WERI-Rb-1 (cell line): ENCODE data around the gene BAG3.
A peak's percentile ranks its signal among the peaks of the same experiment; 100 is the strongest.

Source experiments
- DNase-seq: peaks from one replicate; pipeline ENCODE4 v3.0.0-alpha.2; 2020
- H3K27ac ChIP-seq: fragments of 250-450 bp; sonication (Bioruptor Pico); 2 replicates; pipeline ENCODE4 v1.5.1; 2020; ENCODE audit warnings: mild to moderate bottlenecking, moderate library complexity
- H3K27me3 ChIP-seq: fragments of 250-450 bp; sonication (Bioruptor Pico); 2 replicates; pipeline ENCODE4 v1.5.1; 2021; ENCODE audit warnings: mild to moderate bottlenecking, low read depth, moderate library complexity; ENCODE audit not compliant: insufficient read depth, severe bottlenecking
- H3K36me3 ChIP-seq: fragments of 250-450 bp; sonication (Bioruptor Pico); 2 replicates; pipeline ENCODE4 v1.5.1; 2020; ENCODE audit warnings: mild to moderate bottlenecking, moderate library complexity
- H3K4me3 ChIP-seq: 2 replicates; pipeline ENCODE4 v1.5.1; 2011; ENCODE audit warnings: low read depth, mild to moderate bottlenecking, control low read depth, low read length
- H3K9me3 ChIP-seq: fragments of 250-450 bp; sonication (Bioruptor Pico); 2 replicates; pipeline ENCODE4 v1.5.1; 2021; ENCODE audit warnings: mild to moderate bottlenecking, moderate library complexity; ENCODE audit not compliant: severe bottlenecking
- TF ChIP-seq, protein P1 (sequence below): IDR thresholded peaks from 2 replicates; pipeline ENCODE4 v1.5.1; 2011; ENCODE audit warnings: low read depth, mild to moderate bottlenecking, control low read depth, inconsistent platforms, low read length

BAG3 gene

GRCh38 chr10:119725517-119725827, 74.3 kb downstream of the BAG3 start:
- H3K9me3 ChIP-seq: peaks cover 5% of the 10 kb centered on the region
- TF ChIP-seq, protein P1, sequence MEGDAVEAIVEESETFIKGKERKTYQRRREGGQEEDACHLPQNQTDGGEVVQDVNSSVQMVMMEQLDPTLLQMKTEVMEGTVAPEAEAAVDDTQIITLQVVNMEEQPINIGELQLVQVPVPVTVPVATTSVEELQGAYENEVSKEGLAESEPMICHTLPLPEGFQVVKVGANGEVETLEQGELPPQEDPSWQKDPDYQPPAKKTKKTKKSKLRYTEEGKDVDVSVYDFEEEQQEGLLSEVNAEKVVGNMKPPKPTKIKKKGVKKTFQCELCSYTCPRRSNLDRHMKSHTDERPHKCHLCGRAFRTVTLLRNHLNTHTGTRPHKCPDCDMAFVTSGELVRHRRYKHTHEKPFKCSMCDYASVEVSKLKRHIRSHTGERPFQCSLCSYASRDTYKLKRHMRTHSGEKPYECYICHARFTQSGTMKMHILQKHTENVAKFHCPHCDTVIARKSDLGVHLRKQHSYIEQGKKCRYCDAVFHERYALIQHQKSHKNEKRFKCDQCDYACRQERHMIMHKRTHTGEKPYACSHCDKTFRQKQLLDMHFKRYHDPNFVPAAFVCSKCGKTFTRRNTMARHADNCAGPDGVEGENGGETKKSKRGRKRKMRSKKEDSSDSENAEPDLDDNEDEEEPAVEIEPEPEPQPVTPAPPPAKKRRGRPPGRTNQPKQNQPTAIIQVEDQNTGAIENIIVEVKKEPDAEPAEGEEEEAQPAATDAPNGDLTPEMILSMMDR: no peak
- H3K27ac ChIP-seq: peak overlapping the region; percentile 94
- H3K36me3 ChIP-seq: peaks cover 6% of the 10 kb centered on the region
- H3K4me3 ChIP-seq: peak overlapping the region; percentile 63
- H3K27me3 ChIP-seq: no peaks in the 10 kb centered on the region
- no peak for DNase-seq

DNA sequence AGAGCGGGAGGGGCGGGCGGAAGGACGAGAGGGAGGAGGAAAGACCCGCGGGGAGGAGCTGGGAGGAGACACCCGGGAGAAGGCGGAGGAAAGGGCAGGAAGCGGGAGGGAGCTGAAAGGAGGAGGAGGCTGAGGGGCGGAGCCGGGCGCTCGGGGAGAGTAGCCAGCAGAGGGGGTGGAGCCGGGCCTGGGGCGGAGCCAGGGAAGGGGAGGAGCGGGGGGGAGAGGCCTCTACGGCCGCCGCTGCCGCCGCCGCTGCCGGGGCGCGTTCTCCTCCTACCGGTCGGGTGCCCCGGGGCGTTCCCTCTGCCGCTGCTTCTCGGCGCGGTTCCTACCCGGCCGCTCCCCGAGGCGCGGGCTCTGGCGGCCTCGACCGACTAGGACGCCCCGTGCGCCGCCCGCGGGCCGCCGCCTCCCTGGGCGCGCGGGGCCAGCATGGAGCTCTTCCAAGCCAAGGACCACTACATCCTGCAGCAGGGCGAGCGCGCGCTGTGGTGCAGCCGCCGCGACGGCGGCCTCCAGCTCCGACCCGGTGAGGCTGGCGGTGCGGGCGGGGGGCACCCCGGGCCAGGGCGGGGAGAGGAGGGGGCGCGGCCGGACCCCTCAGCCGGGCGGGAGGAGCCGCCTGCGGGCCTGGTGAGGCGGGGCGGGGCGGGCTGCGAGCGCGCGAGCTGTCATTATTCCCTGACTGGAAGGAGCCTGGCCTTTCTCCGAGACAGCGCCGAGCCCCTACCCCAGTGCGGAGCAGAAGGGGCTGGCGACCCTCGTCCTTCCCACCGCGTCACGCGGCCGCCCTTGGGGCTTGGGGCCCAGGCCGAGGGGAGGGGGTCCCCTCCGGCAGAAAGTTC, 74.9 kb downstream of the BAG3 start, which contains the start of gene INPP5F:
Gene INPP5F, plus strand, starts transcription at position 223 of the 848 bp plus-strand sequence. Its CDS starts 213 bp downstream, at position 436.
- H3K36me3 ChIP-seq: peaks cover 10% of the 10 kb centered on the region
- peak; percentile 100 for DNase-seq

GRCh38 chr10:119726676-119727261, 75.6 kb downstream of the BAG3 start:
- peak overlapping the region; percentile 70 for H3K27ac ChIP-seq
- no peaks in the 10 kb centered on the region for H3K27me3 ChIP-seq
- H3K4me3 ChIP-seq: peak overlapping the region; percentile 74
- no peaks in the 10 kb centered on the region for H3K9me3 ChIP-seq
- TF ChIP-seq, protein P1: no peak
- DNase-seq: no peak
- peaks cover 10% of the 10 kb centered on the region for H3K36me3 ChIP-seq

More for the DNA sequence above, 74.9 kb downstream of the BAG3 start, which contains the start of gene INPP5F:
- Histone ChIP-seq H3K27ac (peak within 1 kb of the TSS; percentile 94), H3K9me3 (no peaks in the 10 kb centered on the region), H3K27me3 (no peaks in the 10 kb centered on the region), H3K4me3 (peak within 1 kb of the TSS; percentile 74)
- TF ChIP-seq, protein P1: peak; percentile 35
